Prostate gland (tissue), 2 donors: ENCODE data around the gene MOCS1.

Source experiments
- CTCF ChIP-seq, 4 experiments: fragments of 200-600 bp in 2 of 4; fragments of 450-650 bp in 2 of 4; sonication (generic) in 2 of 4; IDR thresholded peaks; 1 replicate in 3 of 4; 2 replicates in 1 of 4; pipeline ENCODE4 v1.5.1; 2016 to 2019; ENCODE audit warnings: antibody characterized with exemption in 4 of 4, mild to moderate bottlenecking in 2 of 4, moderate library complexity in 2 of 4
- POLR2AphosphoS5 ChIP-seq: sonication (generic); formaldehyde crosslinking; IDR thresholded peaks from one replicate; pipeline ENCODE4 v1.6.1; 2017; ENCODE audit warnings: antibody characterized with exemption

GRCh38 chr6:39917329-39917728 lies 16.9 kb downstream of the MOCS1 start:
- TF ChIP-seq CTCF (IDR thresholded peaks at IDR 0.05) (no peak), POLR2AphosphoS5 (no peak)
